Activated T-cell treated with anti-CD3 and anti-CD28 coated beads, Interleukin-2, amount 50 U/mL, for 72 hours (primary cell): Measurements from ENCODE around the gene MSMO1. TPM values are rescaled to one million over a fixed set of nuclear protein-coding genes. Genes with fewer than 3 reads are reported as not detected.

Experiments used
- ATAC-seq, 2 donors: fragments of 150-1000 bp; cut with Tn5 transposase; replicated peaks in 1 of 2; 2 replicates each; pipeline ENCODE4 v1.10.0; 2021; ENCODE audit warnings: moderate library complexity in 2 of 2, mild to moderate bottlenecking in 1 of 2
- DNase-seq, 2 donors: peaks; one replicate each; pipeline ENCODE4 v3.0.0; 2021 to 2022; ENCODE audit warnings: mixed read lengths in 1 of 2
- H3K27ac Mint-ChIP-seq: one replicate; pipeline ENCODE4 v1.8.0; 2022; ENCODE audit warnings: mild to moderate bottlenecking, moderate library complexity, mixed read lengths
- H3K27me3 Mint-ChIP-seq: one replicate; pipeline ENCODE4 v1.8.0; 2022; ENCODE audit warnings: low read depth, mixed read lengths
- H3K36me3 Mint-ChIP-seq, 2 donors: one replicate each; pipeline ENCODE4 v1.8.0; 2022; ENCODE audit warnings: mixed read lengths in 2 of 2, mild to moderate bottlenecking in 1 of 2; ENCODE audit not compliant: insufficient read depth in 2 of 2
- H3K4me1 Mint-ChIP-seq: one replicate; pipeline ENCODE4 v1.8.0; 2022; ENCODE audit warnings: low read depth, mixed read lengths
- H3K4me3 Mint-ChIP-seq, 2 donors: one replicate each; pipeline ENCODE4 v1.8.0; 2022; ENCODE audit warnings: mild to moderate bottlenecking in 2 of 2, mixed read lengths in 2 of 2, moderate library complexity in 2 of 2
- H3K9me3 Mint-ChIP-seq, 2 donors: one replicate each; pipeline ENCODE4 v1.8.0; 2022; ENCODE audit warnings: mixed read lengths in 2 of 2
- total RNA-seq, 2 donors: library from RNA; stranded (reverse); gene quantifications; one replicate each; pipeline ENCODE4 v1.2.3, GENCODE V29; 2022

Gene MSMO1
- total RNA-seq, 2 donors from 2014 or later, result 21.0 to 23.7 TPM

- DNase-seq (no peak), ATAC-seq (no peak)
- Mint-ChIP-seq H3K27ac (no peak overlapping the region), H3K36me3 (peaks cover 0 to 7% of the 10 kb centered on the region in 2 donors), H3K27me3 (peaks cover 66% of the 10 kb centered on the region), H3K4me1 (no peaks in the 10 kb centered on the region), H3K4me3 (peak overlapping the region; percentile 83 to 84), H3K9me3 (peaks cover 0 to 8% of the 10 kb centered on the region in 2 donors)
Measured at GRCh38 chr4:165378398-165378744, 50.9 kb downstream of the MSMO1 start.

- peaks cover 0 to 4% of the 10 kb centered on the region in 2 donors for H3K9me3 Mint-ChIP-seq
- peak; percentile 77 to 80 for DNase-seq
- H3K36me3 Mint-ChIP-seq, result peaks cover 0 to 6% of the 10 kb centered on the region in 2 donors
- peaks cover 66% of the 10 kb centered on the region for H3K27me3 Mint-ChIP-seq
- ATAC-seq, result peak; percentile 100
- no peaks in the 10 kb centered on the region for H3K4me1 Mint-ChIP-seq
- H3K4me3 Mint-ChIP-seq, result peak within 1 kb of the TSS; percentile 83 to 84
- H3K27ac Mint-ChIP-seq, result no peak within 1 kb of the TSS
Measured at GRCh38 chr4:165378745-165379677, 51.5 kb downstream of the MSMO1 start, which contains the start of gene CPE. Gene CPE (plus strand): TSS chr4:165379008. CDS start chr4:165379222, 214 bp downstream.

GRCh38 chr4:165379678-165380064 is 52.2 kb downstream of the MSMO1 start:
- Mint-ChIP-seq H3K27me3 (peaks cover 63% of the 10 kb centered on the region), H3K4me3 (peak overlapping the region; percentile 49 to 83), H3K36me3 (peaks cover 0 to 2% of the 10 kb centered on the region in 2 donors), H3K4me1 (no peaks in the 10 kb centered on the region), H3K27ac (no peak overlapping the region), H3K9me3 (no peaks in the 10 kb centered on the region)
- no peak for DNase-seq
- ATAC-seq, result no peak

- ATAC-seq, result no peak
- DNase-seq, result no peak
- no peak overlapping the region for H3K4me3 Mint-ChIP-seq
- H3K27me3 Mint-ChIP-seq, result peaks cover 51% of the 10 kb centered on the region
- H3K27ac Mint-ChIP-seq, result no peak overlapping the region
- no peaks in the 10 kb centered on the region for H3K9me3 Mint-ChIP-seq
- no peaks in the 10 kb centered on the region for H3K4me1 Mint-ChIP-seq
- H3K36me3 Mint-ChIP-seq, result no peaks in the 10 kb centered on the region
Measured at GRCh38 chr4:165380805-165381204, 53.3 kb downstream of the MSMO1 start.

GRCh38 chr4:165381821-165382373 is 54.4 kb downstream of the MSMO1 start:
- DNase-seq (no peak), ATAC-seq (no peak)
- H3K4me3 Mint-ChIP-seq, result no peak overlapping the region
- no peak overlapping the region for H3K27ac Mint-ChIP-seq
- H3K9me3 Mint-ChIP-seq, result no peaks in the 10 kb centered on the region
- H3K4me1 Mint-ChIP-seq, result no peaks in the 10 kb centered on the region
- H3K27me3 Mint-ChIP-seq, result peaks cover 47% of the 10 kb centered on the region
- no peaks in the 10 kb centered on the region for H3K36me3 Mint-ChIP-seq

- Mint-ChIP-seq H3K27ac (no peak overlapping the region), H3K36me3 (no peaks in the 10 kb centered on the region), H3K27me3 (peaks cover 43% of the 10 kb centered on the region), H3K4me1 (no peaks in the 10 kb centered on the region), H3K9me3 (no peaks in the 10 kb centered on the region), H3K4me3 (no peak overlapping the region)
- ATAC-seq (no peak), DNase-seq (no peak)
Measured at GRCh38 chr4:165382640-165383039, 55.2 kb downstream of the MSMO1 start.

- peaks cover 40% of the 10 kb centered on the region for H3K27me3 Mint-ChIP-seq
- no peak for ATAC-seq
Measured at GRCh38 chr4:165383591-165384073, 56.2 kb downstream of the MSMO1 start.

GRCh38 chr4:165384186-165384585 is 56.7 kb downstream of the MSMO1 start:
- H3K9me3 Mint-ChIP-seq, result no peaks in the 10 kb centered on the region
- no peak overlapping the region for H3K27ac Mint-ChIP-seq
- no peaks in the 10 kb centered on the region for H3K36me3 Mint-ChIP-seq
- DNase-seq (no peak), ATAC-seq (no peak)
- H3K27me3 Mint-ChIP-seq, result peaks cover 41% of the 10 kb centered on the region
- no peaks in the 10 kb centered on the region for H3K4me1 Mint-ChIP-seq
- no peak overlapping the region for H3K4me3 Mint-ChIP-seq

More at GRCh38 chr4:165383591-165384073, 56.2 kb downstream of the MSMO1 start:
- Mint-ChIP-seq H3K36me3 (no peaks in the 10 kb centered on the region), H3K4me3 (no peak overlapping the region), H3K9me3 (no peaks in the 10 kb centered on the region), H3K4me1 (no peaks in the 10 kb centered on the region), H3K27ac (no peak overlapping the region)
- DNase-seq, result no peak

GRCh38 chr4:165384598-165384997 is 57.1 kb downstream of the MSMO1 start:
- peaks cover 40% of the 10 kb centered on the region for H3K27me3 Mint-ChIP-seq
- no peak for ATAC-seq

GRCh38 chr4:165385126-165385525 is 57.7 kb downstream of the MSMO1 start:
- Mint-ChIP-seq H3K4me1 (no peaks in the 10 kb centered on the region), H3K9me3 (no peaks in the 10 kb centered on the region), H3K27ac (no peak overlapping the region), H3K36me3 (no peaks in the 10 kb centered on the region), H3K27me3 (peaks cover 34% of the 10 kb centered on the region), H3K4me3 (no peak overlapping the region)
- ATAC-seq (no peak), DNase-seq (no peak)

More at GRCh38 chr4:165384598-165384997, 57.1 kb downstream of the MSMO1 start:
- no peaks in the 10 kb centered on the region for H3K9me3 Mint-ChIP-seq
- H3K36me3 Mint-ChIP-seq, result no peaks in the 10 kb centered on the region
- H3K4me3 Mint-ChIP-seq, result no peak overlapping the region
- no peaks in the 10 kb centered on the region for H3K4me1 Mint-ChIP-seq
- no peak overlapping the region for H3K27ac Mint-ChIP-seq
- DNase-seq, result no peak

- H3K27me3 Mint-ChIP-seq, result peaks cover 29% of the 10 kb centered on the region
- no peak overlapping the region for H3K27ac Mint-ChIP-seq
- DNase-seq (no peak), ATAC-seq (no peak)
- H3K9me3 Mint-ChIP-seq, result no peaks in the 10 kb centered on the region
- no peak overlapping the region for H3K4me3 Mint-ChIP-seq
- H3K4me1 Mint-ChIP-seq, result no peaks in the 10 kb centered on the region
- H3K36me3 Mint-ChIP-seq, result no peaks in the 10 kb centered on the region
Measured at GRCh38 chr4:165386328-165386727, 58.9 kb downstream of the MSMO1 start.

GRCh38 chr4:165388756-165389155 is 61.3 kb downstream of the MSMO1 start:
- no peaks in the 10 kb centered on the region for H3K9me3 Mint-ChIP-seq
- no peak overlapping the region for H3K27ac Mint-ChIP-seq
- no peak for ATAC-seq
- peaks cover 17% of the 10 kb centered on the region for H3K27me3 Mint-ChIP-seq
- H3K36me3 Mint-ChIP-seq, result no peaks in the 10 kb centered on the region
- H3K4me3 Mint-ChIP-seq, result no peak overlapping the region
- no peaks in the 10 kb centered on the region for H3K4me1 Mint-ChIP-seq
- no peak for DNase-seq
